AG10803 (cell line): ENCODE measurements around the gene SIRT3.
"Not testable (repeated sequence)": the region's sequence is repeated elsewhere in the genome, so short reads cannot be mapped to it uniquely, and the experiment has no call there.

ENCODE experiments used
- DNase-seq: peaks from one replicate; pipeline ENCODE4 v3.0.0; 2010; ENCODE audit warnings: low read depth
- H3K4me3 ChIP-seq: 2 replicates; pipeline ENCODE4 v1.5.1; 2011; ENCODE audit warnings: mild to moderate bottlenecking, low read length, control low read depth
- TF ChIP-seq, protein P1 (sequence below): conservative IDR thresholded peaks from 2 replicates; pipeline ENCODE4 v1.5.1; 2011; ENCODE audit warnings: mild to moderate bottlenecking, low read length, control low read depth, inconsistent platforms

Gene SIRT3

DNA sequence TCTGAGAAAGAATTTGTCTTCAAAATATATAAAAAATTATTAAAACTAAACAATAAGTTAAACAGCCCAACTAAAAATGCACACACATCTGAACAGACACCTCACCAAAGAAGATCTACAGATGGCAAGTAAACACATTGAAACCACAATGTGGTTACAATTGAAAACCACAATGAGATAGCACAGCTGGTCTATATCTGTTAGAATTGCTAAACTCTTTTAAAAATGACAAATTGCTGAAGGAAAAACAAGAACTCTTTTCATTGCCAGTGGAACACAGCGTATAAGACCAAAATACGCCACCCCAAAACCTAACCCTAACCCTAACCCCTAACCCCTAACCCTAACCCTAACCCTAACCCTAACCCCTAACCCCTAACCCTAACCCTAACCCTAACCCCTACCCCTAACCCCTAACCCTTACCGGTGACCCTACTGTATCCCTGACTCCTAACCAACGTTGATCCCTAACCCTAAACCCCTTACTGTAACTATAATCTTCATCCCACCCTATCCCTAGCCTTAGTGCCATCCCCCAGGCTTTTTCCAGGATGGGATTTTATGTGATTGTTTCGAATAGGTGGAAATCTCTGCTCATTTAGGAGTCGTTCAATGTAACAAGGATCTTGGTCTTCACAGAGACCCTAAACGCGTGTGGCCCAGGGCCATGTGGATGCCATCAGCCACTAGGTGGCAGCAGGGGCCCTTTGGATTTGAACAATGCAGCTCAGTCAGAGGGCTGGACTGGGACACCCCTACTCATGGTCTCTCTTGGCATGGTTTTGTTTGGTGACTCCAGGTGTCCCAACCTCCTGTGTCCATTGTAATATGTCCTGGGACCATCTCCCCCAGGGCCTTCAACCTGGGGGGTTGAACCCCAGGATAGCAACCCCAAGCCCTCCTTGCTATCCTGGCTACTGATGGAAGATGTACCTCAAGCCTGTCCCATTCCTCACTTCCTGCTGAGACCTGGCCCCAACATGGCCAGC, 44.4 kb downstream of the SIRT3 start:
- DNase-seq, H3K4me3 ChIP-seq: not testable (repeated sequence)
- TF ChIP-seq, protein P1, sequence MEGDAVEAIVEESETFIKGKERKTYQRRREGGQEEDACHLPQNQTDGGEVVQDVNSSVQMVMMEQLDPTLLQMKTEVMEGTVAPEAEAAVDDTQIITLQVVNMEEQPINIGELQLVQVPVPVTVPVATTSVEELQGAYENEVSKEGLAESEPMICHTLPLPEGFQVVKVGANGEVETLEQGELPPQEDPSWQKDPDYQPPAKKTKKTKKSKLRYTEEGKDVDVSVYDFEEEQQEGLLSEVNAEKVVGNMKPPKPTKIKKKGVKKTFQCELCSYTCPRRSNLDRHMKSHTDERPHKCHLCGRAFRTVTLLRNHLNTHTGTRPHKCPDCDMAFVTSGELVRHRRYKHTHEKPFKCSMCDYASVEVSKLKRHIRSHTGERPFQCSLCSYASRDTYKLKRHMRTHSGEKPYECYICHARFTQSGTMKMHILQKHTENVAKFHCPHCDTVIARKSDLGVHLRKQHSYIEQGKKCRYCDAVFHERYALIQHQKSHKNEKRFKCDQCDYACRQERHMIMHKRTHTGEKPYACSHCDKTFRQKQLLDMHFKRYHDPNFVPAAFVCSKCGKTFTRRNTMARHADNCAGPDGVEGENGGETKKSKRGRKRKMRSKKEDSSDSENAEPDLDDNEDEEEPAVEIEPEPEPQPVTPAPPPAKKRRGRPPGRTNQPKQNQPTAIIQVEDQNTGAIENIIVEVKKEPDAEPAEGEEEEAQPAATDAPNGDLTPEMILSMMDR: peak; percentile 31

DNA sequence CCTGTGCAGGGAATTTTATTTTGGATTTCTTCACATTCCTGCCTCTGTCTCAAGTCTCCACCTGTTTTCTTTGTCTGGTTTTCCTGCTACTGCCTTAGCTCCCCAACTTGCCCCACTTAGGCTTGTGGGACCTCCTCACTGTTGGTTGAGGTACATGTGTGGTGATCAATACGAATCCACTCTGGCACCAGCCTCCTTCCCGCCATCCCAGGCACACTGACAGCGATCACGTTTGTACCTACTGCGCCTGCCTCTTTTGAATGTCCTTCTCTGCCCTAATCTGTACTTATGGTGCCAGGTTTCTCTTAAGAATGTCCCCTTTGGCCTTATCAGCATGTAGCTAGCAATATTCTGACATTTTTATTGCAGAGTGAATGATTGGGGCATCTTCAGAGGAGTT, 45.6 kb downstream of the SIRT3 start:
- H3K4me3 ChIP-seq, DNase-seq: not testable (repeated sequence)

DNA sequence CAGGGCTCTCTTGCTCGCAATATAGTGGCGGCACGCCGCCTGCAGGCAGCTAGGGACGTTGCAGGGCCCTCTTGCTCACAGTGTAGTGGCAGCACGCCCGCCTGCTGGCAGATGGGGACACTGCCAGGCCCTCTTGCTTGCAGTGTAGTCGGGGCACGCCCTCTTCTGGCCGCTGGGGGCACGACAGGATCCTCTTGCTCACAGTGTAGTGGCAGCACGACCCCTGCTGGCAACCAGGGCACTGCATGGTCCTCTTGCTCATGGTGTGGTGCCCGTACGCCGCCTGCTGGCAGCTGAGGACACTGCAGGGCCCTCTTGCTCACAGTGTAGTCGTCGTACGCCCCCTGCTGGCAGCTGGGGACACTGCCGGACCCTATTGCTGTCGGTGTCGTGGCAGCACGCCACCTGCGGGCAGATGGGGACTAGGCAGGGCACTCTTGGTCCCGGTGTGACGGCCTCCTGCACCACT, 46.3 kb downstream of the SIRT3 start:
- not testable (repeated sequence) for DNase-seq, H3K4me3 ChIP-seq

DNA sequence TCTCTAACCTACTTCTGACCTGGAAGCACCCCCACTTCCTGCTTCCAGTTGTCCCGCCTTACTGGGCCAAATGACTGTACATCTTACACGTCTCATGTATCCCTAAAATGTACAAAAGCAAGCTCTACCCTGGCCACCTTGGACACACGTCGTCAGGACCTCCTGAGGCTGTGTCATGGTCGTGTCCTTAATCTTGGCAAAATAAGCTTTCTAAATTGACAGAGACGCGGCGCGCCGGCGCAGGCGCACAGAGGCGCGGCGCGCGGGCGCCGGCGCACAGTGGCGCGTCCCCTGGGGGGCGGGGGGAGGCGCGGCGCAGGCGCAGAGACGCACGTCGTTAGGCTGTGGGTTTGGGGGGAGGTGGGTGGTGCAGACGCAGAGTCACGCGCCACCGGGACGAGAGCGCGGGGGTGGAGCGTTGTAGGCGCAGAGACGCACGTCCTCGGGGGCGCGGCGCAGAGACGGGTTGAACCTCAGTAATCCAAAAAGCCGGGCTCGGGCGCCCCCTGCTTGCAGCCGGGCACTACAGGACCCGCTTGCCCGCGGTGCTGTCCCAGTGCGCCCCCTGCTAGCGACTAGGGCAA, 46.9 kb downstream of the SIRT3 start:
- H3K4me3 ChIP-seq, DNase-seq: not testable (repeated sequence)

DNA sequence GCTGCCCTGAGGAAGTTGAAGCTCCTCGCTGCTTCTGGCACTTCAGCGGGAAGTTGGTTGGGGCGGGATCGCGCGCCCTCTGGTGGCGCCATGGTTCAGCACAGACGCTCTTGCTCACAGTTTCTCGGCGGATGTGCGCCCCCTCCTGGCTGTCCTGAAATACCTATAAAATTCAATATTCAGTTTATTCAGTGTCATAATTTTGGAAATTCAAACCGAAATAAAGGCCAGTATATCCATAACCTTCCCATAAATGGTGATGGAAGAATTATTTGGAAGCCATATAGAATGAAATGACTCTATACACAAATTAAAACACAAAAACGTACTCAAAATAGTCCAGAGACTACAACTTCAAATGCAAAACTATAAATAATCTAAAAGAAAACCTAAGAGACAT, 55.9 kb downstream of the SIRT3 start:
- not testable (repeated sequence) for DNase-seq, H3K4me3 ChIP-seq
- TF ChIP-seq, protein P1: 0 out of 2 replicates have a peak, but pooled peaks have one; percentile 13
